ENCODE results near the gene RIC3.

- TF ChIP-seq POLR2A (IDR thresholded peaks at IDR 0.05) (no peak), CTCF (IDR thresholded peaks at IDR 0.05 in 4 of 5, conservative IDR thresholded peaks at IDR 0.05 in 1 of 5) (no peak)
Measured at GRCh38 chr11:8066911-8067455, 101.8 kb downstream of the RIC3 start.

All from gastrocnemius medialis (tissue), 4 donors.